ENCODE data around the gene ARID3B.

DNA sequence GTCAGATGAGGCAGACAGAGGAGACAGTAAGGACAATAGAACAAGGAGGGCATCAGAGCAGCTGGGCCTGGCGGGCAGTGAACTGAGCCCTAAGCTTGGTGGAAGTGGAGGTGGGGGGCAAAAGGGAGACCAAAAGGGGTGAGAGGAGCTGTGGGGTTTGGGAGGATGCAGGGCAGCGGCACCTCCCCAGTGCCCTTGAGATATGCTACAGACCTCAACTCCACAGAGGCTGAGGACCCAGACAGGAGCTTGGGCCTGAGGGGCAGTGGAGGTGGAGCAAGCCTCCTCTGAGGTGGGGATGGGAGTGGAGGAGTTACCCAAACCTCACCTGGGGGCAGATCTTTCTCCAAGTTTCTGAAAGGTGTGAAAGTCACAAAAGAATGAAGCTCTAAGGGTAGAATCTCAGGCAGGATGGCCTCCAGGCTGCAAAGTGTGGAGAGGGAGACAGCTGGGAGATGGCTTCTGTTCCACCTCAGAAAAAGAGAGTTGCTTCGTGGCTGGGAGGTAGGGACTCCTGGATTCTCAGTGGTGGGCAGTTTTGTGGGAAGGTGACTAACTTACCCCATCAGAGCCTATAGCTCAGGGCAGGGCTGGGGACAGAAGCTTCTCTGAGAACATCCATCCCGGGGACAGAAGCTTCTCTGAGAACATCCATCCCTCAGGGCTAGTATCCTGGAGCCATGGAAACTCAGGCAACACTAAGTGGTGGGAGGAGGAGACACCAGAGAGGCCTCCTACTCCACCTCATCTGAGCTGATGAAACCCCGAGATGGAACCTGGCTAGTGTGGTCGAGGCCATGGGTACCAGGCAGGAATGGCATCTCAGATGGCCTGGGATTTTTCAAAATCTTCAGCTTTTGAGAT lies 72.3 kb downstream of the ARID3B start:
- TF ChIP-seq, protein P1, sequence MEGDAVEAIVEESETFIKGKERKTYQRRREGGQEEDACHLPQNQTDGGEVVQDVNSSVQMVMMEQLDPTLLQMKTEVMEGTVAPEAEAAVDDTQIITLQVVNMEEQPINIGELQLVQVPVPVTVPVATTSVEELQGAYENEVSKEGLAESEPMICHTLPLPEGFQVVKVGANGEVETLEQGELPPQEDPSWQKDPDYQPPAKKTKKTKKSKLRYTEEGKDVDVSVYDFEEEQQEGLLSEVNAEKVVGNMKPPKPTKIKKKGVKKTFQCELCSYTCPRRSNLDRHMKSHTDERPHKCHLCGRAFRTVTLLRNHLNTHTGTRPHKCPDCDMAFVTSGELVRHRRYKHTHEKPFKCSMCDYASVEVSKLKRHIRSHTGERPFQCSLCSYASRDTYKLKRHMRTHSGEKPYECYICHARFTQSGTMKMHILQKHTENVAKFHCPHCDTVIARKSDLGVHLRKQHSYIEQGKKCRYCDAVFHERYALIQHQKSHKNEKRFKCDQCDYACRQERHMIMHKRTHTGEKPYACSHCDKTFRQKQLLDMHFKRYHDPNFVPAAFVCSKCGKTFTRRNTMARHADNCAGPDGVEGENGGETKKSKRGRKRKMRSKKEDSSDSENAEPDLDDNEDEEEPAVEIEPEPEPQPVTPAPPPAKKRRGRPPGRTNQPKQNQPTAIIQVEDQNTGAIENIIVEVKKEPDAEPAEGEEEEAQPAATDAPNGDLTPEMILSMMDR (IDR thresholded peaks at IDR 0.05), result no peak
- TF ChIP-seq POLR2AphosphoS5 (IDR thresholded peaks at IDR 0.05) (no peak), POLR2A (IDR thresholded peaks at IDR 0.05; ENCODE audit: low read depth) (no peak), EP300 (IDR thresholded peaks at IDR 0.05) (no peak)
